GM12864 (cell line): Measurements from ENCODE around the gene KIF2C.

Experiments
- DNase-seq: peaks from one replicate; pipeline ENCODE4 v3.0.0-alpha.2; 2011; ENCODE audit warnings: low read depth
- H3K4me3 ChIP-seq: 2 replicates; pipeline ENCODE4 v1.5.1; 2011; ENCODE audit warnings: mild to moderate bottlenecking, low read depth, low read length, control low read depth
- TF ChIP-seq, protein P1 (sequence below): IDR thresholded peaks from 2 replicates; pipeline ENCODE4 v1.5.1; 2011; ENCODE audit warnings: low read depth, mild to moderate bottlenecking, moderate library complexity, low read length, control low read depth, inconsistent platforms; ENCODE audit errors: missing control alignments

KIF2C gene

GRCh38 chr1:44739307-44740178 lies at the start of gene KIF2C:
Gene KIF2C, plus strand, starts transcription at chr1:44739837. Its CDS starts 96 bp downstream, at chr1:44739933.
- TF ChIP-seq, protein P1, sequence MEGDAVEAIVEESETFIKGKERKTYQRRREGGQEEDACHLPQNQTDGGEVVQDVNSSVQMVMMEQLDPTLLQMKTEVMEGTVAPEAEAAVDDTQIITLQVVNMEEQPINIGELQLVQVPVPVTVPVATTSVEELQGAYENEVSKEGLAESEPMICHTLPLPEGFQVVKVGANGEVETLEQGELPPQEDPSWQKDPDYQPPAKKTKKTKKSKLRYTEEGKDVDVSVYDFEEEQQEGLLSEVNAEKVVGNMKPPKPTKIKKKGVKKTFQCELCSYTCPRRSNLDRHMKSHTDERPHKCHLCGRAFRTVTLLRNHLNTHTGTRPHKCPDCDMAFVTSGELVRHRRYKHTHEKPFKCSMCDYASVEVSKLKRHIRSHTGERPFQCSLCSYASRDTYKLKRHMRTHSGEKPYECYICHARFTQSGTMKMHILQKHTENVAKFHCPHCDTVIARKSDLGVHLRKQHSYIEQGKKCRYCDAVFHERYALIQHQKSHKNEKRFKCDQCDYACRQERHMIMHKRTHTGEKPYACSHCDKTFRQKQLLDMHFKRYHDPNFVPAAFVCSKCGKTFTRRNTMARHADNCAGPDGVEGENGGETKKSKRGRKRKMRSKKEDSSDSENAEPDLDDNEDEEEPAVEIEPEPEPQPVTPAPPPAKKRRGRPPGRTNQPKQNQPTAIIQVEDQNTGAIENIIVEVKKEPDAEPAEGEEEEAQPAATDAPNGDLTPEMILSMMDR, result no peak
- DNase-seq, result peak; percentile 92
- peak within 1 kb of the TSS; percentile 83 for H3K4me3 ChIP-seq

DNA sequence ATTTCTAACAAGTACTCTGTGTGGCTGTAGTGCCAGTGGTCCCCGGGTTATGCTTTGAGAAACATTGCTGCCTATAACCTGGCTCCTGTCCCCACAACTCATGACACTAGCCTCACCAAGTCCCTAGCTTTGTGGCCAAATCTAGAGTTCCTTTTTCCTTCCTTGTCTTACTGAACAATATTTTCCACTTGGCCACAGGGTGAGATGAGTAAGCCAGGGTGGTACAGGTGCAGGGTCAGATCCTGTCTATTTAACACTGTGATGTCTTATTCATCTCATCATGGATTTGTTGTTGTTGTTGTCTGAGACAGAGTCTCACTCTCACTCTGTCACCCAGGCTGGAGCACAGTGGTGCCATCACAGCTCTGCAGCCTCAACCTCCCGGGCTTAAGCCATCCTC lies 46.5 kb upstream of the KIF2C start:
- H3K4me3 ChIP-seq, result no peak overlapping the region
- no peak for DNase-seq
- TF ChIP-seq, protein P1, result no peak

DNA sequence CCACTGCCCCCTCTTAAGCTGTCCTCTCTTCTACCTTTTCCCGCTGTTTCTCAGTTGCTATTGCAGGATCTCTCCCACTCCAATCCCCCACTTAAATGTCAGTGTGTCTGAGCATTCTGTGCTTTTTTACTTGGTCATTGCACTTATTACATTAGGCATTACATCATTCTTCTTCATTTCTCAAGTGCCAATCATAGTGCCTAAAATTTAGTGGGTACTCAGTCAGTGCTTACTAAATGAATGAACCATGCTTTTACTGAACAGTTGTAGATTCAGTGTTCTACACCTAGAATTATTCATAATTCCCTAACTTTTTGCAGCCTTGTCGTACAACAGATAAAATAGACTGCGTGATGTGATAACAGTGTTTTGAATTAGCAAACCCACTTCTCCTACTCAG lies 45.7 kb upstream of the KIF2C start:
- TF ChIP-seq, protein P1, result no peak
- DNase-seq, result no peak
- H3K4me3 ChIP-seq, result no peak overlapping the region

- peak; percentile 85 for DNase-seq
- no peak overlapping the region for H3K4me3 ChIP-seq
- TF ChIP-seq, protein P1, result no peak
Measured at GRCh38 chr1:44694863-44695478, 44.7 kb upstream of the KIF2C start.

DNA sequence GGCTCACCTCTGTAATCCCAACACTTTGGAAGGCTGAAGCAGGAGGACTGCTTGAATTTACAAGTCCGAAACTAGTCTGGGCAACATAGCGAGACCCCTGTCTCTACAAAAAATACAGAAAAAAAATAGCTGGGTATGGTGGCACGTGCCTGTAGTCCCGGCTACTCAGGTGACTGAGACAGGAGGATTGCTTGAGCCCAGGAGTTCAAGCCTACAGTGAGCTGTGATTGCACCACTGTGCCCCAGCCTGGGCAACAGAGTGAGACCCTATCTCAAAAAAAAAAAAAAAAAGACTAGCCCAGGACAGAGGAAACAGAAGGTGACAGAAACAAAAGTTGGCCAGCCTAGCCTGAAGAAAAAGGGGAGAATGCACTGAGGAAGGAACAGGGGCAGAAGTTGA lies 44.0 kb upstream of the KIF2C start:
- TF ChIP-seq, protein P1, result no peak
- DNase-seq, result no peak

DNA sequence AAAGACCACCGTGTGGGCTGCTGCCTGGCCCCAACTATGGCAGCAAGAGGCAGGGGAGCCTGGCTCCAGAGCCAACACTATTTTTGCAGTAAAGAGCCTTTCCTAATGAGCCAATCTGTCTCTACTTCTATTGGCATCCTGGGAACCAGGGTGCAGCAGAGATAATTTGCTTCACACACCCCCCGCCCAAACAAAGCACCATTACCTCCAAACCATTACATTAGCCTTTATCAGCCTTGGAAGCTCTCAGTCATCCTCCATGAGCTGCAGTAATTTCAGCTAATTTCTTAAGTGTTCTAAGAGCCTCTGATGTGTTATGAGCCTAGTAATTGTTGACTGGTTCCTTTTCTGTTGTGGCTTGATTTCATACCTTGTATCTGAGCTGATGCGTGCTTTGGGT lies 43.5 kb upstream of the KIF2C start:
- no peak overlapping the region for H3K4me3 ChIP-seq
- DNase-seq, result no peak
- TF ChIP-seq, protein P1, result no peak

More for the DNA sequence above, 44.0 kb upstream of the KIF2C start:
- H3K4me3 ChIP-seq, result no peak overlapping the region
